ENCODE data around the gene HNF4A.

Gene HNF4A

DNA sequence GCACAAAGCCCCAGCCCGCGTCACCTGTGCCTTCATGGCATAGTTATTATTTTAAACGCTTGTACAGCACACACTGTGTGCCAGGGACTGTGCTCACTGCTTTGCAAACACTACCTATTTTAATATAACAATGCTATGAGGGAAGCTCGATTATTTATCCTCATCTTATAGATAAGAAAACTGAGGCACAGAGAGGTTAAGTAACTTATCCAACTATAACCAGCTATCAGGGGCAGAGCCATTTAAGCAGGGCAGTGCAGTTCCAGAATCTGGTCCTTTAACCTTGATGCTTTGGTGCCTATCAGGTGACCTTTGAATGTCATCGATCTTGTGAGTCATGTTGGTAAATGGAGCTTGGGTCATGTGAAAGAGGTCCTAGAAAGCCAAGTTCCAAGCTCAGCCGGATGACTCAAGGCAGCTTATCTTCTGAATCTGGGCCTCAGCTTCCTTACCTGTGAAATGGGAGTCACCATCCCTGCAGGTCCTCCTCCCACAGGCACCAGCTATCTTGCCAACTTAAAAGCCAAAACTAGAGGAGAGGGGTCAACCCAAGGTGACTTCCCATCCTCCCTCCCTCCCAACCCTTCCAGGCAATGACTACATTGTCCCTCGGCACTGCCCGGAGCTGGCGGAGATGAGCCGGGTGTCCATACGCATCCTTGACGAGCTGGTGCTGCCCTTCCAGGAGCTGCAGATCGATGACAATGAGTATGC, 63.8 kb downstream of the HNF4A start:
- in situ Hi-C loops (cut with MboI; ENCODE audit: low sequenced_read_pairs) = no loop called here

GRCh38 chr20:44420497-44420896, 65.0 kb downstream of the HNF4A start:
- in situ Hi-C loops (cut with MboI; ENCODE audit: low sequenced_read_pairs) = no loop called here

DNA sequence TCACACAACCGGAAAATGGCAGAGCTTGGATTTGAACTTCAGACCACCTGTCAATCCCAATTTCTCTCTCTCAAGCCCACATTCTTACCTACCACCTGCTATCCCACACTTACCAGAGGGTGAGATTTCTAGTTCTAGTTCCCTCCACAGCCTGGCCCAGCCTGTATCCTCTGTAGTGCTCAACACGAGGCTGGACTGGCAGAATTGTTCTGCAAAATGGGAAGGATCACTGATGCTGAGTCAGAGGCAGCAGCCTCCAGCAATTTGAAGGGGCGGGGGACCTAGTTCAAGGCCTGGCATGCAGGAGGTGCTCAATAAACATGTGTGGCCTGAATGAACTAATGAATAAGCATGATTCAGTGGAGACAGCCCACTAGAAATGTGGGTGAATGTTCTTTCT, 66.6 kb downstream of the HNF4A start:
- in situ Hi-C loops (cut with MboI; ENCODE audit: low sequenced_read_pairs) = no loop called here

GRCh38 chr20:44423480-44423879, 68.0 kb downstream of the HNF4A start:
- in situ Hi-C loops (cut with MboI; ENCODE audit: low sequenced_read_pairs) = no loop called here

GRCh38 chr20:44424039-44424495, 68.6 kb downstream of the HNF4A start:
- in situ Hi-C loops (cut with MboI; ENCODE audit: low sequenced_read_pairs) = no loop called here

GRCh38 chr20:44425923-44426322, 70.4 kb downstream of the HNF4A start:
- in situ Hi-C loops (cut with MboI; ENCODE audit: low sequenced_read_pairs) = no loop called here

GRCh38 chr20:44426879-44427790, 71.6 kb downstream of the HNF4A start:
- in situ Hi-C loops (cut with MboI; ENCODE audit: low sequenced_read_pairs) = no loop called here

DNA sequence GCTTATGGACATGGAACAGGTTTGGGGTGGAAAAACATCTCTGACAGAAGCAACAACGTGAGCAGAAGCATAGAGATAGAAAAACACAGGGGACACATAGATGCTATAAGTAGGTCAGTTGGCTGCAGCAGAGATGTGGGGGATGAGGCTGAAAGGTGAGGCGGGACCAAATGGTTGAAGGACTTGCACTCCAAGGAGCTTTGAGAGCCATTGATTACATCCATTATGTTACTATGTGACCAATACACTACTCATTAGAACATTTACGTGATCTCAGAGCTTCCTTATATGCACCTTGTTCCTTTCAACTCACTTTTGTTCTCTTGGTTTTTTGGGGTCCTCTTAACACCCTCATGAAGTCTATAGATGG, 72.3 kb downstream of the HNF4A start:
- in situ Hi-C loops (cut with MboI; ENCODE audit: low sequenced_read_pairs) = no loop called here

DNA sequence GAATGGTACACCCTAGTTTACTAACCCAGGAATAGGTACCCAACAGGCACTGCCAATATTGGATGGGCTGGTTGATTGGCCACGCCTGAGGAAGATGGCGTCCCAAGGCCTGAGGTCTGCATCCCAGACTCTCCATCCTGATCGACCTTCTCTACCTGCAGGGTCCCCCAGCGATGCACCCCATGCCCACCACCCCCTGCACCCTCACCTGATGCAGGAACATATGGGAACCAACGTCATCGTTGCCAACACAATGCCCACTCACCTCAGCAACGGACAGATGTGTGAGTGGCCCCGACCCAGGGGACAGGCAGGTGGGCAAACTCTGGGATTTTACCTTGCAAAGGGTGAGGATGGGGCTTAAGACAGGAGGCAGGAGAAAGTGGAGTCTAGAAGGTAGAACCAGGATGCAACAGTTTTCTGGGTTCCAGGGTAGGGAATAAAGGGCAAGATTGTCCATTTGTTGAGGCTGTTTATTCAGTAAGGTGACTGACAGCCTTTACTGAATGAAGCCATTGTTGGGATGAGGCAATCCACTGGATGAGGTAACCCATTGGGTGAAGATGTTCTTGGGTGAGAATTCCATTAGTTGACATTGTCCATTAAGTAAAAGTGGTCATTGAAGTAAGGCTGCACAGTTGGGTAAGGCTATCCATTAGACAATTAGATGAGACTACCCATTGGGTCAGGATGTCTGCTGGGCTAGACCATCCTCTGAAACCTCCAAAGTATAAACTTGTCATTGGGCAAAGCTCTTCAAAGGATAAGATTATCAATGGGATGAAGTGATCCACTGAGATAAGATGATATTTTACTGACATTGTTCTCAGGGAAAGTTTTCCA, 72.9 kb downstream of the HNF4A start:
- in situ Hi-C loops (cut with MboI; ENCODE audit: low sequenced_read_pairs) = no loop called here

GRCh38 chr20:44429017-44429339, 73.5 kb downstream of the HNF4A start:
- in situ Hi-C loops (cut with MboI; ENCODE audit: low sequenced_read_pairs) = no loop called here

DNA sequence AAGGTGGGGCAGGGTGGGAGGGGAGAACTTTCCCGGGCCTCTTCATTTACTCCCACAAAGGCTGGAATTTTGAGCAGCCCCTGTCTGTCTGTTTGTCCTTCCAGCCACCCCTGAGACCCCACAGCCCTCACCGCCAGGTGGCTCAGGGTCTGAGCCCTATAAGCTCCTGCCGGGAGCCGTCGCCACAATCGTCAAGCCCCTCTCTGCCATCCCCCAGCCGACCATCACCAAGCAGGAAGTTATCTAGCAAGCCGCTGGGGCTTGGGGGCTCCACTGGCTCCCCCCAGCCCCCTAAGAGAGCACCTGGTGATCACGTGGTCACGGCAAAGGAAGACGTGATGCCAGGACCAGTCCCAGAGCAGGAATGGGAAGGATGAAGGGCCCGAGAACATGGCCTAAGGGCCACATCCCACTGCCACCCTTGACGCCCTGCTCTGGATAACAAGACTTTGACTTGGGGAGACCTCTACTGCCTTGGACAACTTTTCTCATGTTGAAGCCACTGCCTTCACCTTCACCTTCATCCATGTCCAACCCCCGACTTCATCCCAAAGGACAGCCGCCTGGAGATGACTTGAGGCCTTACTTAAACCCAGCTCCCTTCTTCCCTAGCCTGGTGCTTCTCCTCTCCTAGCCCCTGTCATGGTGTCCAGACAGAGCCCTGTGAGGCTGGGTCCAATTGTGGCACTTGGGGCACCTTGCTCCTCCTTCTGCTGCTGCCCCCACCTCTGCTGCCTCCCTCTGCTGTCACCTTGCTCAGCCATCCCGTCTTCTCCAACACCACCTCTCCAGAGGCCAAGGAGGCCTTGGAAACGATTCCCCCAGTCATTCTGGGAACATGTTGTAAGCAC, 74.1 kb downstream of the HNF4A start:
- in situ Hi-C loops (cut with MboI; ENCODE audit: low sequenced_read_pairs) = no loop called here

- in situ Hi-C loops (cut with MboI; ENCODE audit: low sequenced_read_pairs) = no loop called here
These were observed 75.0 kb downstream of the HNF4A start for GRCh38 chr20:44430270-44431065.

- in situ Hi-C loops (cut with MboI; ENCODE audit: low sequenced_read_pairs) = no loop called here
These were observed 75.6 kb downstream of the HNF4A start for GRCh38 chr20:44431118-44431501.

DNA sequence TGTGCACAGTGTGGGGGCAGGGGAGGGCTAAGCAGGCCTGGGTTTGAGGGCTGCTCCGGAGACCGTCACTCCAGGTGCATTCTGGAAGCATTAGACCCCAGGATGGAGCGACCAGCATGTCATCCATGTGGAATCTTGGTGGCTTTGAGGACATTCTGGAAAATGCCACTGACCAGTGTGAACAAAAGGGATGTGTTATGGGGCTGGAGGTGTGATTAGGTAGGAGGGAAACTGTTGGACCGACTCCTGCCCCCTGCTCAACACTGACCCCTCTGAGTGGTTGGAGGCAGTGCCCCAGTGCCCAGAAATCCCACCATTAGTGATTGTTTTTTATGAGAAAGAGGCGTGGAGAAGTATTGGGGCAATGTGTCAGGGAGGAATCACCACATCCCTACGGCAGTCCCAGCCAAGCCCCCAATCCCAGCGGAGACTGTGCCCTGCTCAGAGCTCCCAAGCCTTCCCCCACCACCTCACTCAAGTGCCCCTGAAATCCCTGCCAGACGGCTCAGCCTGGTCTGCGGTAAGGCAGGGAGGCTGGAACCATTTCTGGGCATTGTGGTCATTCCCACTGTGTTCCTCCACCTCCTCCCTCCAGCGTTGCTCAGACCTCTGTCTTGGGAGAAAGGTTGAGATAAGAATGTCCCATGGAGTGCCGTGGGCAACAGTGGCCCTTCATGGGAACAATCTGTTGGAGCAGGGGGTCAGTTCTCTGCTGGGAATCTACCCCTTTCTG, 76.2 kb downstream of the HNF4A start:
- in situ Hi-C loops (cut with MboI; ENCODE audit: low sequenced_read_pairs) = no loop called here

DNA sequence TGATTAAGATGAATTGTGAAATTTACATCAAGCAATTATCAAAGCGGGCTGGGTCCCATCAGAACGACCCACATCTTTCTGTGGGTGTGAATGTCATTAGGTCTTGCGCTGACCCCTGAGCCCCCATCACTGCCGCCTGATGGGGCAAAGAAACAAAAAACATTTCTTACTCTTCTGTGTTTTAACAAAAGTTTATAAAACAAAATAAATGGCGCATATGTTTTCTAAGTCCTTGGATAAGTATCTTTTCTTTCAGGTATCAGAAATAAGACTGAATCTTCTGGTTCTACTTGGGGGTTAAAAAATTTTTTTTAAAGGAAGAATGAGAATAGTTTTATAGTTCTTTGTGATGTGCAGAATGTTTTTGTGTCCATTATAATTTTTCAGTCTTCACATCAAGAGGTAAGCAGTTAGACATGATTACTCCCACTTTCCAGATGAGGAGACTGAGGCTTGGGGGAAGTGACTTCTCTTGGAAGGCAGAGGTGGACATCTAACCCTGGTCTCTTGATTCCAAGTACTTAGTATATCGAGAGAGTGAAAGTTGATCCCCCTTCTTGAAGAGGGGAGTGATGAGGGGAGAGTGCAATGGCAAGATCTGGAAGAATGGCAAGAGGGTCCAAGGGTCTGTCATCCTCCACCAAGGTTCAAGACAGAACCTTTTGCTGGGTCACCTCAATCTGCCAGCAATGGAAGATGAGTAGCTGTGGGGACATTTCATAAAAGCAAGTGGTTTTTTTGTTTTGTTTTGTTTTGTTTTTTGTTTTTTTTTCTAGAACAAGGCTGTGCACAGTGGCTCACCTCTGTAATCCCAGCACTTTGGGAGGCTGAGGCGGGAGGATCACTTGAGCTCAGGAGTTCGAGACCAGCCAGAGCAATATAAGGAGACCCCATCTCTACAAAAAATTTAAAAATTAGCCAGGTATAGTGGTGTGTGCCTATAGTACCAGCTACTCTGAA, 77.4 kb downstream of the HNF4A start:
- in situ Hi-C loops (cut with MboI; ENCODE audit: low sequenced_read_pairs) = no loop called here

DNA sequence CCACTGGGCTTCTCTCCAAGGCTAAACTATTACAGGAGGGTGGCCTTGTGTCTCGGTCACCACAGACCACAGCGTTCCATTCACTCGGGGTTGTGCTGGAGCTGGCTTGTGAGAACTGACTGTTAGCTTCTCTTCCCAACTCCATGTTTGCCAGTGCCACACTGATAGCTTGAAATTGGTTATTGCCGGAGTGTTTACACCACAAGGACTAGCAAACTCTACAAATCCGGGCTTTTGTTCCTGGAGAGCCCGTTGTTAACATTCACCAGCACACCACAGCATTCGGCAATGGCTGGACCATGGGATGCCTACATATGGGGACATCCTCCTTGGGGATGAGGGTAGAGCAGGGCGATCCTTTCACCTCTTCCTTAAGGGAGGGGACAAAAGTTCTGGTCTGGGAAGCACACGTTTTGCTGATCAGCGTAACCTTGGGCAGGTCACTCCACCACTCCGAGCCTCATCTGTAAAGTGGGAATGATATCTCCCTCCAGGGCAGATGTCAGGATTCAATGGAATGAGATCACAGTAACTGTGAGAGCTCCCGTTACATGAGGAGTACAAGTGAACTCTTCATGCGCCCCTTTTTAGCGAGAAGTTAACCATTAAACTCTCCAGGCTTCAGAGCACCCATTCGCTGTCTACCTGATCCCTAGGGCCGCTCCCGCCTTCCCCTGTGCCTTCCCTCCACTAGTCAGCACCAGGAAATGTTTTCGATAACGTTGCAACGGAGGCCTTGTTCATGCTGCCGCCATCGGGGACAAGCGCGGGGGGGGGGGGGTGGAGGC, 78.4 kb downstream of the HNF4A start:
- in situ Hi-C loops (cut with MboI; ENCODE audit: low sequenced_read_pairs) = no loop called here
